OCI-LY3 (cell line): Measurements from ENCODE around the gene TJP1.

ENCODE experiments used
- EZH2phosphoT487 ChIP-seq: fragments of 200-600 bp; shearing (Covaris generic); IDR thresholded peaks from 2 replicates; pipeline ENCODE4 v1.6.1; 2018; ENCODE audit warnings: antibody characterized with exemption, mixed run types, low read depth
- TF ChIP-seq, protein P1 (sequence below): fragments of 200-600, 300-600 bp; sonication (generic); IDR thresholded peaks from 2 replicates; pipeline ENCODE4 v1.5.1; 2014; ENCODE audit warnings: antibody characterized with exemption, low read length, low read depth

DNA sequence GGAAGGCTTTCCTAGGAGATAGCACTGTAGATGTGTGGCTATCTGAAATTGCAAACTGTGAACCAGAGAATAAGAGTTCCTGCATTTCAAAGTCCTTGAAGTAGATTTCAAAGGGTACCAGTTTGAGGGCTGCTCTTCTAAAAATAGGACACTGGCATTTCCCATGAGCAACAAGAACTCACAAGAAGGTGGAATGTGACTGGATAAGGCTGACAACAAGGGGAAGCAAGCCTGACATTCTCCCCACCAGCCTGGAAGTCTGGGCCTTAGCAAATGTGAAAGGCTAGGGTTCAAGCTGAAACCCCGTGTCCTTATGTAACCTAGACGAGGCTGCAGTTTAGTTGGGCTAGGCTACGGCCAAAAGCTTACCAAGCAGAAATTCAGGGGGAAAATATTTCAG, 18.7 kb upstream of the TJP1 start:
- no peak for TF ChIP-seq EZH2phosphoT487
- TF ChIP-seq, protein P1, sequence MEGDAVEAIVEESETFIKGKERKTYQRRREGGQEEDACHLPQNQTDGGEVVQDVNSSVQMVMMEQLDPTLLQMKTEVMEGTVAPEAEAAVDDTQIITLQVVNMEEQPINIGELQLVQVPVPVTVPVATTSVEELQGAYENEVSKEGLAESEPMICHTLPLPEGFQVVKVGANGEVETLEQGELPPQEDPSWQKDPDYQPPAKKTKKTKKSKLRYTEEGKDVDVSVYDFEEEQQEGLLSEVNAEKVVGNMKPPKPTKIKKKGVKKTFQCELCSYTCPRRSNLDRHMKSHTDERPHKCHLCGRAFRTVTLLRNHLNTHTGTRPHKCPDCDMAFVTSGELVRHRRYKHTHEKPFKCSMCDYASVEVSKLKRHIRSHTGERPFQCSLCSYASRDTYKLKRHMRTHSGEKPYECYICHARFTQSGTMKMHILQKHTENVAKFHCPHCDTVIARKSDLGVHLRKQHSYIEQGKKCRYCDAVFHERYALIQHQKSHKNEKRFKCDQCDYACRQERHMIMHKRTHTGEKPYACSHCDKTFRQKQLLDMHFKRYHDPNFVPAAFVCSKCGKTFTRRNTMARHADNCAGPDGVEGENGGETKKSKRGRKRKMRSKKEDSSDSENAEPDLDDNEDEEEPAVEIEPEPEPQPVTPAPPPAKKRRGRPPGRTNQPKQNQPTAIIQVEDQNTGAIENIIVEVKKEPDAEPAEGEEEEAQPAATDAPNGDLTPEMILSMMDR, result no peak
